Hepatic stellate cell (primary cell): Measurements from ENCODE around the gene BRD2.

ENCODE experiments used
- DNase-seq: peaks from one replicate; pipeline ENCODE4 v3.0.0; 2011; ENCODE audit warnings: low spot score

The BRD2 gene

DNA sequence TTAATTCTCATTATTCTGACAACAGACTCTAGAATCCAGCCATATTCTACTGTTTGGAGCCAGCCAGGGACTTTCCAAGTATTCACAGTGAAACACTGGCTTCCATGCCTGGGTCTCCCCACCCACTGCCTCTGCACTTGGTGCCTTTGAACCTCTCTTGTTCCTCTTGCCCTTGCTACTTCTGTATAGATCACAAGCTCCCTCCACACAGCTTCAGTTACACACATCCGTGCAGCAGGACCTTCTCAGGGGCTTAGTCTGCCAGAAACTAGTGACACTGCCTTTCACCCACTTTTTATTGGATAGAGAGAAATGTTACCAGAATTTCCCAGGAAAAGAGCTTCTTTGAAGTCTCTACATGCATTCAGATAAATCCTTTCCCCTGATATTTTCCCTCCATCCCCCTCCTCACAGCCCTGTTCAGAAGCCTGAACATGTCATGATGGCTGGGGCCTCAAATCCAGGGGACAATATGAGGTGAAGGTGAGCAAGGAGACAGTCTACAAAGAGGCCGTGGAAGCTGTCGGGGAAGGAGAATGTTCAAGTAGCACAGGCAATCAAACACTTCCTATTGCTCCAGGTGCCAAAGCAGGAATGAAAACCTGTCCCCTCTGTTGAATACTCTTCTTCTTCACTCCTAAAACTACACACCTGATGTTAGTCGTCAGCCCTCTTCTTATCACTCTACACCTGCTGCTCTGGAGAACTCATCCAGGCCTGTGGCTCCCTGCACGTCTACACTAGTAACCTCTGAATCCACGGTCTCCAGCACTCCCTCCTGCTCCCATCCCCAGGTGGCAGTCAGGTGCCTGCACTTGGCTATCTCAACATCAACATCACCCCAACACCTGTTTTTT, 61.2 kb downstream of the BRD2 start:
- DNase-seq, result no peak

DNA sequence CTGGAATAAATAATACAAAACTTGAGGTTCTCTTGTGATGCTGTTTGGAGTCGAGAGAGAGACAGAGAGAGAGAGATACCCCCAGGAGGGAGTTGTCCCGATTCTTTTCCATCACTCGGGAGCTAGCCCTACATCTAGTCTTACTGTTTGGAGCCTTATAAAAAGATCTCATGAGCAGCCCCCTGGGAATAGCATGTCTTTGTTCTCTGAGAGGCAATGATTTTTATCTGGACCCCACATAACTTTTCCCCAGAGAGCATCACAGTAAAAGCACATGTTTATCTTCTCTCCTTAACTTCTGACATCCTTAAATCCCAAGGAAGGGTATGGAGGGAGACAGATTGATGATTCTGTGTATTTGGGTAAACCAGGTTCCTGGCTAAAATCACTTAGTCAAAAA, 61.9 kb downstream of the BRD2 start:
- DNase-seq, result no peak
